GM11168 (cell line): ENCODE data around the gene SLC6A18.
"Not testable (repeated sequence)": the region's sequence is repeated elsewhere in the genome, so short reads cannot be mapped to it uniquely, and the experiment has no call there.

Experiments used
- in situ Hi-C: fragments of 300-500 bp; cut with MboI; formaldehyde crosslinking; loops from one replicate; pipeline ENCODE4 v1.12.0; 2022; ENCODE audit warnings: low sequenced_read_pairs; ENCODE audit not compliant: unreplicated experiment

Gene SLC6A18

DNA sequence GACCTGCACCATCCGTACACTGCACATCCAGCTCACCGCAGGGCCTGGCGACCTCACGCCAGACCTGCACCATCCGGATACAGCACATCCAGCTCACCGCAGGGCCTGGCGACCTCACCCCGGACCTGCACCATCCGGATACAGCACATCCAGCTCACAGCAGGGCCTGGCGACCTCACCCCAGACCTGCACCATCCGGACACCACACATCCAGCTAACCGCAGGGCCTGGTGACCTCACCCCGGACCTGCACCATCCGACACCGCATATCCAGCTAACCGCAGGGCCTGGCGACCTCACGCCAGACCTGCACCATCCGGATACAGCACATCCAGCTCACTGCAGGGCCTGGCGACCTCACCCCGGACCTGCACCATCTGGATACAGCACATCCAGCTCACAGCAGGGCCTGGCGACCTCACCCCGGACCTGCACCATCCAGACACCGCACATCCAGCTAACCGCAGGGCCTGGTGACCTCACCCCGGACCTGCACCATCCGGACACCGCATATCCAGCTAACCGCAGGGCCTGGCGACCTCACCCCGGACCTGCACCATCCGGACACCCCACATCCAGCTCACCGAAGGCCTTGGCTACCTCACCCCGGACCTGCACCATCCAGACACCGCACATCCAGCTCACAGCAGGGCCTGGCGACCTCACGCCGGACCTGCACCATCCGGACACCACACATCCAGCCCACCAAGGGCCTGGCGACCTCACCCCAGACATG is 58.0 kb downstream of the SLC6A18 start:
- in situ Hi-C loops = not testable (repeated sequence)

DNA sequence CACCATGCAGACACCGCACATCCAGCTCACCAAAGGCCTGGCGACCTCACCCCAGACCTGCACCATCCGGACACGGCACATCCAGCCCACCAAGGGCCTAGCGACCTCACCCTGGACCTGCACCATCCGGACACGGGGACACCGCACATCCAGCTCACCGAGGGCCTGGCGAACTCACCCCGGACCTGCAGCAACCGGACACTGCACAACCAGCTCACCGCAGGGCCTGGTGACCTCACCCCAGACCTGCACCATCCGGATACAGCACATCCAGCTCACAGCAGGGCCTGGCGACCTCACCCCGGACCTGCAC is 58.5 kb downstream of the SLC6A18 start:
- in situ Hi-C loops = not testable (repeated sequence)

DNA sequence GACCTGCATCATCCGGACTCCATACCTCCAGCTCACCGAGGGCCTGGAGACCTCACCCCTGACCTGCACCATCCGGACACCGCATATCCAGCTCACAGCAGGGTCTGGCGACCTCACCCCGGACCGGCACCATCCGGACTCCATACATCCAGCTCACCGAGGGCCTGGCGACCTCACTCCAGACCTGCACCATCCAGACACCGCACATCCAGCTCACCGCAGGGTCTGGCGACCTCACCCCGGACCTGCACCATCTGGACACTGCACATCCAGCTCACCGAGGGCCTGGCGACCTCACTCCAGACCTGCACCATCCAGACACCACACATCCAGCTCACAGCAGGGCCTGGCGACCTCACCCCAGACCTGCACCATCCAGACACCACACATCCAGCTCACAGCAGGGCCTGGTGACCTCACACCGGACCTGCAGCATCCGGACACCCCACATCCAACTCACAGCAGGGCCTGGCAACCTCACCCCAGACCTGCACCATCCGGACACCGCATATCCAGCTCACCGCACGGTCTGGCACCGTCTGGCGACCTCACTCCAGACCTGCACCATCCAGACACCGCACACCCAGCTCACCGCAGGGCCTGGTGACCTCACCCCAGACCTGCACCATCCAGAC is 59.3 kb downstream of the SLC6A18 start:
- in situ Hi-C loops = not testable (repeated sequence)

DNA sequence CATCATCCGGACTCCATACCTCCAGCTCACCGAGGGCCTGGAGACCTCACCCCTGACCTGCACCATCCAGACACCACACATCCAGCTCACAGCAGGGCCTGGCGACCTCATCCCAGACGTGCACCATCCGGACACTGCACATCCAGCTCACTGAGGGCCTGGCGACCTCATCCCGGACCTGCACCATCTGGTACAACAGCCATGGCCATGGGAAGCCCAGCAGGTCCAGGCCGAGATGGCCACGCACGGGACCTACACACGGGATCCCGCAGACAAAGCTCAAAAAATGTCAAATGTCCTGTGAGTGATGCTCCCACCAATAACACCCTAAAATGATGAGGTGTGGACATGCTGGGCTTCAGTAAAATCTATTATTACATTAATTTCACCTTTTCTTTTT is 60.0 kb downstream of the SLC6A18 start:
- in situ Hi-C loops = no loop called here

DNA sequence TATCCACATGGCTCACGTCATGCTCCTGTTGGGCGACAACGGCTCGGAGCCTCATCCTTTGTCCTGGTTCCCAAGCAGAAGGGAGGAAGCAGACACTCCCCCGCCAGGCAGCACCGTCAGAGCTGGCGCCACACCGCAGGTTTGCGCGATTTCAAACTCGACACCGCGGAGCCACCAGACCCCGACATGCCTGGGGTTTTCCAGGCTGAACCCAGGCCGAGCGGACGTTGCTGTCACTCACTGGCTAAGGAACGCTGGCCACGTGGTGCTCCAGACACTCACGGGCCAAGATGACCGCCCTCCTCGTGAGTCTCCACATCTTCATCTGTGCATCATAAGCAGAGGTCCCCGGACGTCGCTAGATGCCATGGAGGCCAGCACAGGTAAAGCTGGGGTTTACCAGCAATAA is 60.7 kb downstream of the SLC6A18 start:
- in situ Hi-C loops = no loop called here

DNA sequence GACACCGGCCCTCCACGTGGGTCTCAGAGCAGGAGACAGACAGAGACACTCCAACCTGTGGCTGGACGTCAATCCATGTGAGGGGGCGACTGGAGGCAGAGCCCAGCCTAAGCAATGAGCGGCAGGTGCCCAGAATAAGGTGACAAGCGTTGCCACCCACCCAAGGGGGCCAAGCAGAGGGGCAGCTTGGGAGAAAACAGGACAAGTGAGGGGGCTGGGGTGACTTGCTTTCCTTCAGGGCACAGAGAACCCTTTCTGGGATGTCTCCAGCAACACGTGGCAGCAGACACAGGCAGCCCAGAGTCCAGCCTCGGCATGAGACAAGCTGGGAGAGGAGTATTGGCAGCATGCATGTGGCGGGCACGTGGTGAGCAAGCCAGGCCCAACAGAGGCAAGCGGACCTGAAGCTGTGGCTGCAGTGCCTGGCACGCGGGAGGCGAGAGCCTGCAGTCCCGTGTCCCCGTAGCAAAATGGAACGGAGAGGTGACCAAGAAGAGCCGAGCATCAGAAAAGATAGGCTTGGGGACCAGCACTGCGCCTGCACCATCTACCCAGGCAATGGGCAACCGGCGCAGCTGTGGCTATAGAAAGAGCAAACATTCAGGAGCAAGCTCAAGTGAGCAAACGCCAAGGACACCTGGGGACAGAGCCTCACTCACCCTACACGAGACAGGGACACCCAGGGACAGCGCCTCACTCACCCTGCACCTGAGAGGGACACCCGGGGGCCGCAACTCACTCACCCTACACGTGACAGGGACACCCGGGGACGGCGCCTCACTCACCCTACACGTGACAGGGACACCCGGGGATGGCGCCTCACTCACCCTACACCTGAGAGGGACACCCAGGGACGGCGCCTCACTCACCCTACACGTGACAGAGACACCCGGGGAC is 63.5 kb downstream of the SLC6A18 start:
- in situ Hi-C loops = no loop called here

DNA sequence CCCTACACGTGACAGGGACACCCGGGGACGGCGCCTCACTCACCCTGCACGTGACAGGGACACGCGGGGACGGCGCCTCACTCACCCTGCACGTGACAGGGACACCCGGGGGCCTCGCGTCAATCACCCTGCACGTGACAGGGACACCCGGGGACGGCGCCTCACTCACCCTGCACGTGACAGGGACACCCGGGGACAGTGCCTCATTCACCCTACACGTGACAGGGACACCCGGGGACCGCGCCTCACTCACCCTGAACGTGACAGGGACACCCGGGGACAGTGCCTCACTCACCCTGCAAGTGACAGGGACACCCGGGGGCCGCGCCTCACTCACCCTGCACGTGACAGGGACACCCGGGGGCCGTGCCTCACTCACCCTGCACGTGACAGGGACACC is 64.4 kb downstream of the SLC6A18 start:
- in situ Hi-C loops = not testable (repeated sequence)

DNA sequence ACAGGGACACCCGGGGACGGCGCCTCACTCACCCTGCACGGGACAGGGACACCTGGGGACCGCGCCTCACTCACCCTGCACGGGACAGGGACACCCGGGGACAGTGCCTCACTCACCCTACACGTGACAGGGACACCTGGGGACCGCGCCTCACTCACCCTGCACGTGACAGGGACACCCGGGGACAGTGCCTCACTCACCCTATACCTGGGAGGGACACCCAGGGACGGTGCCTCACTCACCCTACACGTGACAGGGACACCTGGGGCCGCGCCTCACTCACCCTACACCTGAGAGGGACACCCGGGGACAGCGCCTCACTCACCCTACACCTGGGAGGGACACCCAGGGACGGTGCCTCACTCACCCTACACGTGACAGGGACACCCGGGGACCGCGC is 65.8 kb downstream of the SLC6A18 start:
- in situ Hi-C loops = not testable (repeated sequence)

DNA sequence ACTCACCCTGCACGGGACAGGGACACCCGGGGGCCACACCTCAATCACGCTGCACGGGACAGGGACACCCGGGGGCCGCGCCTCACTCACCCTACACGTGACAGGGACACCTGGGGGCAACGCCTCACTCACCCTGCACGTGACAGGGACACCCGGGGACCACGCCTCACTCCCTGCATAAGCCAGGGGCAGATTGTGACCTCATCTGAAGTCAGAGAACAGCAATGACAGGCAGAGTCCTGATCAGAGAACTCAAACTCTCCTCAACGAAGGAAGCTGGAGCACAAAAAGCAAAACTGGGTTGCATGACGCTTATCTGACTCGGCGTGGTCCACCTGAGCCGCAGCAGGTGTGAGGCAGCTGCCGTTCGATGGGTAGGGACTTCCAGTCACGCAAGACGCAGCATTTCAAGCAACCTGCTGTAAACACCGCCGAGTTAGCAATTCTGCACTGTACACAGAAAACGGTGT is 66.5 kb downstream of the SLC6A18 start:
- in situ Hi-C loops = no loop called here

DNA sequence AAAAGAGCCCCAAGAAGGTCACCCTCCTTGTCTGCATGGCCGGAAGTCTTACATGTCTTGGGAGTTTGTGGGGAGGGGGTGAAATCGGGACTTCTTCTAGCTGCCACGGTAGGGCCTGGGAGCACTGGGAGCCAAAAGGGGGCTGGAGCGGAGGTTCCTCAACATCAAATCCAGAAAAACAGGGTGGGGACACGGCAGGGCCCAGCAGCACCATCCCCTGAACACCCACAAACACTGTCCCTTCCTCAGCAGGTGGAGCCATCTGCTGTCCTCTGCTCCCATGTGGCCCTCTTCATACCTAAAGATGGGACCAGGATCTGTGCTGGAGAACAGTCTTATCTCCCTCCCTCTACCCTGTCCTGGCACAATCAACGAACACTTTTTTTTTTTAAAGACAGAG is 67.0 kb downstream of the SLC6A18 start:
- in situ Hi-C loops = no loop called here

DNA sequence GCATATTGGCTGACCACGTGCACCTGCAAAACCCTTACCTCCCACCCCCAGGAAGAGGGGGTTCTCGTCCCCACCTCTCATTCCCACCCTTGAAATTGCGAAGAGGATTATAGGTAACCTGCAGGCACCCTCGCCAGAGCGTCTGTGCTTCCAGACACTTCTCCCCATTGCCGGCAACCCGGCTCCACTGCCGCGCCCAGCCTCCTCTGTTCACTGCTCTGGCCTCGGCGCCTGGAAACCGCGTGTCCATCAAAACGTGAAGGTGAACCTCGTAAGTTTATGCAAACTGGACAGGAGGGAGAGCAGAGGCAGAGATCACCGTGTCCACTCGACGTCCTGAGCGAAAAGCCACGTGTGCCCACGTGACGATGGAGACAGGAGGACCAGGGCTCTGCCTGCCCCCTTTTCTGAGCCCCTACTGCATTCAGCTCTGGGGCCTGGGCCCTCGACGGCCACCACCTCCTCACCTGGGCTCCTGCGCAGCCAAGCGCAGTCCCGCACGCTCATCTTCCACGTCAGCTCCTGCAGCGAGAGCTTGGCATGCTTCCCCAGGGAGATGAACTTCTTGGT is 67.8 kb downstream of the SLC6A18 start:
- in situ Hi-C loops = no loop called here

DNA sequence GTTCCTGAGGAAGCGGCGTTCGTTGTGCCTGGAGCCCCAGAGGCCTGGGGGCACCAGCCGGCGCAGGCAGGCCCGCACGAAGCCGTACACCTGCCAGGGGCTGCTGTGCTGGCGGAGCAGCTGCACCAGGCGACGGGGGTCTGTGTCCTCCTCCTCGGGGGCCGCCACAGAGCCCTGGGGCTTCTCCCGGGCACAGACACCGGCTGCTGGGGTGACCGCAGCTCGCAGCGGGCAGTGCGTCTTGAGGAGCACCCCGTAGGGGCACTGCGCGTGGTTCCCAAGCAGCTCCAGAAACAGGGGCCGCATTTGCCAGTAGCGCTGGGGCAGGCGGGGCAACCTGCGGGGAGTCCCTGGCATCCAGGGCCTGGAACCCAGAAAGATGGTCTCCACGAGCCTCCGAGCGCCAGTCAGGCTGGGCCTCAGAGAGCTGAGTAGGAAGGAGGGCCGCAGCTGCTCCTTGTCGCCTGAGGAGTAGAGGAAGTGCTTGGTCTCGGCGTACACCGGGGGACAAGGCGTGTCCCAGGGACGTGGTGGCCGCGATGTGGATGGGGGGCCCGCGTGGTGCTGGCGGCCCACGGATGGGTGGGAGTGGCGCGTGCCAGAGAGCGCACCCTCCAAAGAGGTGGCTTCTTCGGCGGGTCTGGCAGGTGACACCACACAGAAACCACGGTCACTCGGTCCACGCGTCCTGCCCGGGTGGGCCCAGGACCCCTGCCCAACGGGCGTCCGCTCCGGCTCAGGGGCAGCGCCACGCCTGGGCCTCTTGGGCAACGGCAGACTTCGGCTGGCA is 68.4 kb downstream of the SLC6A18 start:
- in situ Hi-C loops = no loop called here

DNA sequence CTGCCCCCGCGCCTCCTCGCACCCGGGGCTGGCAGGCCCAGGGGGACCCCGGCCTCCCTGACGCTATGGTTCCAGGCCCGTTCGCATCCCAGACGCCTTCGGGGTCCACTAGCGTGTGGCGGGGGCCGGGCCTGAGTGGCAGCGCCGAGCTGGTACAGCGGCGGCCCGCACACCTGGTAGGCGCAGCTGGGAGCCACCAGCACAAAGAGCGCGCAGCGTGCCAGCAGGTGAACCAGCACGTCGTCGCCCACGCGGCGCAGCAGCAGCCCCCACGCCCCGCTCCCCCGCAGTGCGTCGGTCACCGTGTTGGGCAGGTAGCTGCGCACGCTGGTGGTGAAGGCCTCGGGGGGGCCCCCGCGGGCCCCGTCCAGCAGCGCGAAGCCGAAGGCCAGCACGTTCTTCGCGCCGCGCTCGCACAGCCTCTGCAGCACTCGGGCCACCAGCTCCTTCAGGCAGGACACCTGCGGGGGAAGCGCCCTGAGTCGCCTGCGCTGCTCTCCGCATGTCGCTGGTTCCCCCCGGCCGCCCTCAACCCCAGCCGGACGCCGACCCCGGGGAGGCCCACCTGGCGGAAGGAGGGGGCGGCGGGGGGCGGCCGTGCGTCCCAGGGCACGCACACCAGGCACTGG is 69.1 kb downstream of the SLC6A18 start:
- in situ Hi-C loops = no loop called here

DNA sequence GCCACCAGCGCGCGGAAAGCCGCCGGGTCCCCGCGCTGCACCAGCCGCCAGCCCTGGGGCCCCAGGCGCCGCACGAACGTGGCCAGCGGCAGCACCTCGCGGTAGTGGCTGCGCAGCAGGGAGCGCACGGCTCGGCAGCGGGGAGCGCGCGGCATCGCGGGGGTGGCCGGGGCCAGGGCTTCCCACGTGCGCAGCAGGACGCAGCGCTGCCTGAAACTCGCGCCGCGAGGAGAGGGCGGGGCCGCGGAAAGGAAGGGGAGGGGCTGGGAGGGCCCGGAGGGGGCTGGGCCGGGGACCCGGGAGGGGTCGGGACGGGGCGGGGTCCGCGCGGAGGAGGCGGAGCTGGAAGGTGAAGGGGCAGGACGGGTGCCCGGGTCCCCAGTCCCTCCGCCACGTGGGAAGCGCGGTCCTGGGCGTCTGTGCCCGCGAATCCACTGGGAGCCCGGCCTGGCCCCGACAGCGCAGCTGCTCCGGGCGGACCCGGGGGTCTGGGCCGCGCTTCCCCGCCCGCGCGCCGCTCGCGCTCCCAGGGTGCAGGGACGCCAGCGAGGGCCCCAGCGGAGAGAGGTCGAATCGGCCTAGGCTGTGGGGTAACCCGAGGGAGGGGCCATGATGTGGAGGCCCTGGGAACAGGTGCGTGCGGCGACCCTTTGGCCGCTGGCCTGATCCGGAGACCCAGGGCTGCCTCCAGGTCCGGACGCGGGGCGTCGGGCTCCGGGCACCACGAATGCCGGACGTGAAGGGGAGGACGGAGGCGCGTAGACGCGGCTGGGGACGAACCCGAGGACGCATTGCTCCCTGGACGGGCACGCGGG is 69.9 kb downstream of the SLC6A18 start, which contains the start of gene TERT:
Gene TERT, minus strand, starts transcription at position 234 of the 815 bp plus-strand sequence. Its CDS starts 79 bp downstream, at position 155.
- in situ Hi-C loops = no loop called here

DNA sequence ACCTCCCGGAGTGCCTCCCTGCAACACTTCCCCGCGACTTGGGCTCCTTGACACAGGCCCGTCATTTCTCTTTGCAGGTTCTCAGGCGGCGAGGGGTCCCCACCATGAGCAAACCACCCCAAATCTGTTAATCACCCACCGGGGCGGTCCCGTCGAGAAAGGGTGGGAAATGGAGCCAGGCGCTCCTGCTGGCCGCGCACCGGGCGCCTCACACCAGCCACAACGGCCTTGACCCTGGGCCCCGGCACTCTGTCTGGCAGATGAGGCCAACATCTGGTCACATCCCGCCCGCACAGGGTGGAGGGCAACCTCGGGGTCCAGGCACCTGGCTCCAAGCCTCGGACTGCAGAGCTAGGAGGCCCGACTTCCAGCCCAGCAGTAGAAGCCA is 70.5 kb downstream of the SLC6A18 start:
- in situ Hi-C loops = no loop called here
